Renal pelvis (tissue), 4 donors: ENCODE measurements around the gene RNF212. TPM values are rescaled to one million over a fixed set of nuclear protein-coding genes. Genes with fewer than 3 reads are reported as not detected.

ENCODE experiments used
- DNase-seq: peaks from one replicate; pipeline ENCODE4 v3.0.0-alpha.2; 2013
- polyA plus RNA-seq, 3 donors: library from polyadenylated mRNA; unstranded; fragments of 120-200 nt; gene quantifications; one replicate each; pipeline ENCODE4 v1.2.1, GENCODE V29; 2013; ENCODE audit not compliant: insufficient read length in 3 of 3

RNF212 gene
- polyA plus RNA-seq, 3 donors: 9.1 to 19.8 (median 18.7) TPM

- no peak for DNase-seq
Observed at GRCh38 chr4:1036976-1037810, 76.2 kb downstream of the RNF212 start.

- DNase-seq: no peak
Observed at GRCh38 chr4:1036095-1036494, 77.3 kb downstream of the RNF212 start.

GRCh38 chr4:1035510-1035909 lies 77.9 kb downstream of the RNF212 start:
- DNase-seq: no peak

GRCh38 chr4:1033840-1034551 lies 79.4 kb downstream of the RNF212 start:
- no peak for DNase-seq

GRCh38 chr4:1032861-1033260 lies 80.5 kb downstream of the RNF212 start:
- no peak for DNase-seq

GRCh38 chr4:1031956-1032795 lies 81.2 kb downstream of the RNF212 start:
- DNase-seq: no peak

- no peak for DNase-seq
Observed at GRCh38 chr4:1031346-1031745, 82.0 kb downstream of the RNF212 start.

GRCh38 chr4:1030559-1030958 lies 82.8 kb downstream of the RNF212 start:
- DNase-seq: no peak

GRCh38 chr4:1030031-1030430 lies 83.3 kb downstream of the RNF212 start:
- DNase-seq: no peak

GRCh38 chr4:1029529-1029928 lies 83.8 kb downstream of the RNF212 start:
- no peak for DNase-seq

GRCh38 chr4:1028574-1029220 lies 84.7 kb downstream of the RNF212 start:
- DNase-seq: no peak

- DNase-seq: no peak
Observed at GRCh38 chr4:1027915-1028238, 85.5 kb downstream of the RNF212 start.

- no peak for DNase-seq
Observed at GRCh38 chr4:1027219-1027914, 86.0 kb downstream of the RNF212 start.

- no peak for DNase-seq
Observed at GRCh38 chr4:1026115-1026514, 87.2 kb downstream of the RNF212 start.

GRCh38 chr4:1024882-1025545 lies 88.3 kb downstream of the RNF212 start:
- DNase-seq: no peak

GRCh38 chr4:1023895-1024740 lies 89.2 kb downstream of the RNF212 start:
- DNase-seq: no peak

- DNase-seq: no peak
Observed at GRCh38 chr4:1023075-1023640, 90.2 kb downstream of the RNF212 start.

GRCh38 chr4:1022739-1023066 lies 90.7 kb downstream of the RNF212 start:
- no peak for DNase-seq

- DNase-seq: no peak
Observed at GRCh38 chr4:1022051-1022738, 91.2 kb downstream of the RNF212 start.
